Type B pancreatic cell (in vitro differentiated cells): ENCODE results near the gene EVPLL. TPM values are rescaled to one million over a fixed set of nuclear protein-coding genes. Genes with fewer than 3 reads are reported as not detected.

ENCODE experiments used
- DNase-seq: peaks from one replicate; pipeline ENCODE4 v3.0.0; 2021; ENCODE audit warnings: mixed read lengths; ENCODE audit not compliant: unreplicated experiment; ENCODE audit errors: extremely low spot score
- H3K27ac Mint-ChIP-seq: 2 replicates; pipeline ENCODE4 v1.8.0; 2021; ENCODE audit warnings: mild to moderate bottlenecking, mixed read lengths
- H3K27me3 Mint-ChIP-seq: 2 replicates; pipeline ENCODE4 v1.8.0; 2021; ENCODE audit warnings: mixed read lengths
- H3K36me3 Mint-ChIP-seq: 2 replicates; pipeline ENCODE4 v1.8.0; 2021; ENCODE audit warnings: mixed read lengths
- H3K4me1 Mint-ChIP-seq: one replicate; pipeline ENCODE4 v1.8.0; 2021; ENCODE audit warnings: mixed read lengths; ENCODE audit not compliant: unreplicated experiment
- H3K4me3 Mint-ChIP-seq: 2 replicates; pipeline ENCODE4 v1.8.0; 2021; ENCODE audit warnings: mild to moderate bottlenecking, mixed read lengths
- H3K9me3 Mint-ChIP-seq: 2 replicates; pipeline ENCODE4 v1.8.0; 2021; ENCODE audit warnings: mixed read lengths
- CTCF ChIP-seq: fragments of 200-600 bp; sonication (generic); conservative IDR thresholded peaks from 2 replicates; pipeline ENCODE4 v1.5.0; 2021; ENCODE audit warnings: antibody characterized with exemption, mild to moderate bottlenecking
- total RNA-seq: library from RNA; stranded (reverse); gene quantifications from 2 replicates; pipeline ENCODE4 v1.2.1, GENCODE V29; 2021; ENCODE audit warnings: low replicate concordance

EVPLL gene
- total RNA-seq, 1 donor from 2014 or later, result not detected

DNA sequence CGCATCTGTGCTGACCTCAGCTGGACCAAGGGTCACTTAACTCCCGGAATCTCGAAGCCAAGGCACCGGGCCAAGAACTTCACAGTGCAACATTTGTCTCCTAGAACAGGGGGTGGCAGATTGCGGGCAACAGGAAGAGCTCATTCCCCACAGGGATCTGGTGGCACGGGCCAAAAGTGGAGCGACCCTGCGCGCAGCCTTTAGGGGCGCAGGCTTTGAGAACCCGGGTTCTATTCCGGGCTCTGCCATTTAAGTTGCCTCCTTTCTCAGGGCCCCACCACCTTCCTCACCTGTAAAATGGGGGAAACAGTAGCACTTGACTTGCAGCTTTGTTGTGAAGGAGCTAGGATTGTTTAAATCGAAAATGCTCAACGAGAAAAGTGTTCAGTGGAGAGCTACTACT lies 14.9 kb upstream of the EVPLL start:
- H3K27ac Mint-ChIP-seq, result peak overlapping the region; percentile 68
- DNase-seq, result no peak
- H3K9me3 Mint-ChIP-seq, result no peaks in the 10 kb centered on the region
- TF ChIP-seq CTCF, result peak; percentile 14
- H3K4me3 Mint-ChIP-seq, result peak overlapping the region; percentile 94
- no peaks in the 10 kb centered on the region for H3K27me3 Mint-ChIP-seq
- no peaks in the 10 kb centered on the region for H3K36me3 Mint-ChIP-seq
- H3K4me1 Mint-ChIP-seq, result peaks cover 9% of the 10 kb centered on the region

DNA sequence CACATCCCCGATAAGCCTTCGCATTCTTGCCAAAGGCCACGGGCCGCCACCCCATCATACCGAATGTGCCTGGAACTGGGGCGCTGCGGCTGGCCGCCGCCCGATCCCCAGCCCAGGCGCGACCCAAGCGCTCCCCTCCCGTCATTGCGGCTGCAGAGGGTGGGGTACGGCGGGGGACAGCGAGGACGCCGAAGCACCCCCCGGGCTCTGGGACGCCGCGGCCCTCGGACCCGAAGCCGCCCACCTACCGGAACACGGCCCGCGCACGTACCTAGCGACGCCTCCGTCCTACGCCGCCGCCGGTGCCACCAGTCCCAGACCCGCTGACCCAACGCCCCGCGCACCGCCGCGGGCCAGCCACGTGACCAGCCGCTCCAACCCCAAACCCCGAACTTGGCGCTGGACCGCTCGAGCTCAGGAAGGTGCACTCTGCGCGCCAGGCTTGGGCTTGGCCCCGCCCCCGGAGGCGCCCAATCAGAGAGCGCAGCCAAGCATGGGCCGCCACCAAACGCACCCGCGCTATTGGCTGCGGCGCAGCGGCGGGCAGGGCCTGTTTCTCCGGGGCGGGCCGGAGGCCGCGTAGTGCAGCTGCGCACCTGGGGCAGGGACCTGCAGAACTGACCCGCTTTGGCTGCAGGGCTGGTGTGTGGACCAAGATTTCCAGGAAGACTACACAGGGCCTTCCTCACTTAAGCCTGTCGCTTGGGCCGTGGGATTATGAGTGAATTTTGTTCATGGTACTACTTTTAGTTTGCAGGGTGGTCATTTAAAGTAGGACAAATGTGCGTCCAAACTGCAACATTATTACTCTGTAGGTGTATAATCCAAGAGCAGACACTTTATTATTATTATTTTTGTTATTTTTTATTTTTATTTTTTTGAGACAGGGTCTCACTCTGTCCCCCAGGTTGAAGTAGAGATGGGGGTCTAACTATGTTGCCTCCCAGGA lies 14.2 kb upstream of the EVPLL start, which contains the start of gene SHMT1:
Gene SHMT1, minus strand, starts transcription at position 450 of the 949 bp plus-strand sequence. CDS start 7,569 bp downstream, outside the sequence.
- Mint-ChIP-seq H3K4me1 (peaks cover 9% of the 10 kb centered on the region), H3K4me3 (peak within 1 kb of the TSS; percentile 94), H3K27me3 (no peaks in the 10 kb centered on the region), H3K36me3 (no peaks in the 10 kb centered on the region), H3K27ac (peak within 1 kb of the TSS; percentile 68), H3K9me3 (no peaks in the 10 kb centered on the region)
- DNase-seq, result peak; percentile 92
- no peak for TF ChIP-seq CTCF

DNA sequence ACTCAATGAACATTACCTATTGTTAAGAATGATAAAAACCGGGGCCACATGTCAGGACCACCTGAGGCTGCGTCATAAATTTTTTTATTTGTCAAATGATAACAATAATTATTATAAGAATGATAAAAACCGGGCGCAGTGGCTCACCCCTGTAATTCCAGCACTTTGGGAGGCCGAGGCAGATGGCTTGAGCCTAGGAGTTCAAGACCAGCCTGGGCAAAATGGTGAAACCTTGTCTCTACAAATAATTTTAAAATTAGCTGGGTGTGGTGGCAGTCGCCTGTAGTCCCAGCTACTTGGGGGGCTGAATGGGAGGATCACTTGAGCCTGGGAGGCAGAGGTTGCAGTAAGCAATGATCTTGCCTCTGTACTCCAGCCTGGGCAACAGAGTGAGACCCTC lies 13.4 kb upstream of the EVPLL start:
- Mint-ChIP-seq H3K27ac (no peak overlapping the region), H3K27me3 (no peaks in the 10 kb centered on the region), H3K4me3 (no peak overlapping the region), H3K36me3 (no peaks in the 10 kb centered on the region), H3K4me1 (peaks cover 9% of the 10 kb centered on the region), H3K9me3 (no peaks in the 10 kb centered on the region)
- no peak for TF ChIP-seq CTCF
- no peak for DNase-seq

DNA sequence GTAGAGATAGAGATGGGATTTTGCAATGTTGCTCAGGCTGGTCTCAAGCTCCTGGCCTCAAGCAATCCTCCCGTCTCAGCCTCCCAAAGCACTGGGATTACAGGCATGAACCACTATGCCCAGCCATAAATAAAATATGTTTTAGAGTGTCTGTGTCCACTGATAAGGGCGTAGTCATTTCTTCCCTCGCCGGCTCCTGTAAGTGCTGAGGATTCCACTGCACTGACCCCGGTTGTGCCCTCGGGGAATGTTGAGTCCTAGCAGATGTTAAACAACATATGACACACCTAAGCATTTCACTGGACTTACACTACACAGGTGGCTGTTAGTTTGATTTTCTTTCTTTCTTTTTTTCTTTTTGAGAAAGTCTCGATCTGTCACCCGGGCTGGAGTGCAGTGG lies 8.6 kb upstream of the EVPLL start:
- H3K4me3 Mint-ChIP-seq, result no peak overlapping the region
- no peaks in the 10 kb centered on the region for H3K36me3 Mint-ChIP-seq
- no peak for TF ChIP-seq CTCF
- no peaks in the 10 kb centered on the region for H3K27me3 Mint-ChIP-seq
- no peak for DNase-seq
- H3K27ac Mint-ChIP-seq, result no peak overlapping the region
- no peaks in the 10 kb centered on the region for H3K9me3 Mint-ChIP-seq
- H3K4me1 Mint-ChIP-seq, result no peaks in the 10 kb centered on the region

GRCh38 chr17:18370761-18371160 lies 6.8 kb upstream of the EVPLL start:
- H3K36me3 Mint-ChIP-seq, result no peaks in the 10 kb centered on the region
- H3K27ac Mint-ChIP-seq, result no peak overlapping the region
- no peaks in the 10 kb centered on the region for H3K4me1 Mint-ChIP-seq
- no peaks in the 10 kb centered on the region for H3K27me3 Mint-ChIP-seq
- TF ChIP-seq CTCF, result no peak
- H3K4me3 Mint-ChIP-seq, result no peak overlapping the region
- DNase-seq, result no peak
- H3K9me3 Mint-ChIP-seq, result no peaks in the 10 kb centered on the region
